HepG2 (cell line): ENCODE results near the gene CASKIN2. TPM values are rescaled to one million over a fixed set of nuclear protein-coding genes. Genes with fewer than 3 reads are reported as not detected.

ENCODE experiments used
- CREB1 ChIP-seq, 2 experiments: fragments of 450-650 bp in 1 of 2; IDR thresholded peaks; 2 replicates each; pipeline ENCODE4 v1.6.1; 2016 to 2017; ENCODE audit warnings: control low read depth in 1 of 2, mild to moderate bottlenecking in 1 of 2, missing compliant biosample characterization in 1 of 2, missing genetic modification characterization in 1 of 2
- ESRRA ChIP-seq: sonication (generic); formaldehyde crosslinking; IDR thresholded peaks from 2 replicates; pipeline ENCODE4 v1.5.1; 2020; ENCODE audit warnings: mild to moderate bottlenecking, low read depth, missing genetic modification reagents
- FOXA3 ChIP-seq: IDR thresholded peaks from 2 replicates; pipeline ENCODE4 v1.6.1; 2016; ENCODE audit warnings: missing genetic modification reagents, missing compliant biosample characterization
- HES4 ChIP-seq: sonication (generic); formaldehyde crosslinking; IDR thresholded peaks from 2 replicates; pipeline ENCODE4 v1.9.0; 2021; ENCODE audit warnings: mild to moderate bottlenecking, missing genetic modification reagents, borderline replicate concordance
- HIVEP1 ChIP-seq: sonication (generic); formaldehyde crosslinking; IDR thresholded peaks from 2 replicates; pipeline ENCODE4 v1.4.0; 2020; ENCODE audit warnings: mild to moderate bottlenecking, missing genetic modification reagents
- SOX6 ChIP-seq, 2 experiments: fragments of 450-650 bp in 1 of 2; sonication (generic) in 1 of 2; formaldehyde crosslinking in 1 of 2; IDR thresholded peaks; 2 replicates each; pipeline versions ENCODE4 v1.4.0 to v1.6.1; 2017 to 2020; ENCODE audit warnings: antibody characterized with exemption in 1 of 2, mild to moderate bottlenecking in 1 of 2, missing genetic modification reagents in 1 of 2
- SP5 ChIP-seq: IDR thresholded peaks from 2 replicates; pipeline ENCODE4 v1.6.1; 2016; ENCODE audit warnings: low read depth, borderline replicate concordance
- SSRP1 ChIP-seq: IDR thresholded peaks from 2 replicates; pipeline ENCODE4 v1.6.1; 2016; ENCODE audit warnings: control low read depth
- YEATS2 ChIP-seq: sonication (generic); formaldehyde crosslinking; IDR thresholded peaks from 2 replicates; pipeline ENCODE4 v1.4.0; 2020; ENCODE audit warnings: missing genetic modification reagents, borderline replicate concordance
- ZNF263 ChIP-seq: sonication (generic); formaldehyde crosslinking; IDR thresholded peaks from 2 replicates; pipeline ENCODE4 v1.4.0; 2020; ENCODE audit warnings: missing genetic modification reagents
- ZNF274 ChIP-seq: sonication (generic); formaldehyde crosslinking; IDR thresholded peaks from 2 replicates; pipeline ENCODE4 v1.5.1; 2020; ENCODE audit warnings: mild to moderate bottlenecking, missing genetic modification reagents
- ZNF275 ChIP-seq: sonication (generic); formaldehyde crosslinking; IDR thresholded peaks from 2 replicates; pipeline ENCODE4 v1.8.0; 2022; ENCODE audit warnings: missing genetic modification reagents, mild to moderate bottlenecking, inconsistent platforms, borderline replicate concordance
- ZNF333 ChIP-seq: sonication (generic); formaldehyde crosslinking; IDR thresholded peaks from 2 replicates; pipeline ENCODE4 v1.4.0; 2020; ENCODE audit warnings: mild to moderate bottlenecking, missing genetic modification reagents, borderline replicate concordance
- ZNF430 ChIP-seq: sonication (generic); formaldehyde crosslinking; IDR thresholded peaks from 2 replicates; pipeline ENCODE4 v1.9.0; 2021; ENCODE audit warnings: mild to moderate bottlenecking, missing genetic modification reagents
- ZNF605 ChIP-seq: sonication (generic); formaldehyde crosslinking; IDR thresholded peaks from 2 replicates; pipeline ENCODE4 v1.8.0; 2022; ENCODE audit warnings: mild to moderate bottlenecking, missing genetic modification reagents
- ZNF703 ChIP-seq: sonication (generic); formaldehyde crosslinking; IDR thresholded peaks from 2 replicates; pipeline ENCODE4 v1.5.1; 2020; ENCODE audit warnings: missing genetic modification reagents, mild to moderate bottlenecking, moderate library complexity, borderline replicate concordance
- polyA plus RNA-seq, 8 experiments: library from polyadenylated mRNA; depleted of rRNA in 3 of 8; stranded (reverse) in 7 of 8; unstranded in 1 of 8; fragments of >200 nt; fragmentation: Illumina TruSeq in 4 of 8; extraction: Trizol in 4 of 8; gene quantifications; 2 replicates each; pipeline versions ENCODE4 v1.2.1 to v1.2.3, GENCODE V29; 2011 to 2016; ENCODE audit warnings: low read depth in 4 of 8, missing spikeins in 1 of 8, mixed read lengths in 1 of 8; ENCODE audit not compliant: insufficient read depth in 1 of 8
- total RNA-seq, 5 experiments: library from RNA; depleted of rRNA; stranded (reverse); fragments of >200 nt; fragmentation: Illumina TruSeq; extraction: Trizol; gene quantifications; 2 replicates each; pipeline ENCODE4 v1.2.3, GENCODE V29; 2016; ENCODE audit warnings: low read depth in 1 of 5
- TF ChIP-seq, protein P1 (sequence below): sonication (generic); formaldehyde crosslinking; IDR thresholded peaks from 2 replicates; pipeline ENCODE4 v1.4.0; 2020; ENCODE audit warnings: missing genetic modification reagents, borderline replicate concordance
- TF ChIP-seq, protein P2 (sequence below): sonication (generic); formaldehyde crosslinking; IDR thresholded peaks from 2 replicates; pipeline ENCODE4 v1.4.0; 2020; ENCODE audit warnings: missing genetic modification reagents, borderline replicate concordance
- TF ChIP-seq, protein P3 (sequence below): sonication (generic); formaldehyde crosslinking; IDR thresholded peaks from 2 replicates; pipeline ENCODE4 v1.4.0; 2020; ENCODE audit warnings: missing genetic modification reagents
- TF ChIP-seq, protein P4 (sequence below): IDR thresholded peaks from 2 replicates; pipeline ENCODE4 v1.6.1; 2016; ENCODE audit warnings: missing biosample characterization, missing genetic modification reagents, low read depth

The CASKIN2 gene
- total and polyA plus RNA-seq, 2 of the 13 experiments (the other 11 are each of a cell fraction or from before 2014, with no cell fraction given): 5.2 to 7.8 TPM

DNA sequence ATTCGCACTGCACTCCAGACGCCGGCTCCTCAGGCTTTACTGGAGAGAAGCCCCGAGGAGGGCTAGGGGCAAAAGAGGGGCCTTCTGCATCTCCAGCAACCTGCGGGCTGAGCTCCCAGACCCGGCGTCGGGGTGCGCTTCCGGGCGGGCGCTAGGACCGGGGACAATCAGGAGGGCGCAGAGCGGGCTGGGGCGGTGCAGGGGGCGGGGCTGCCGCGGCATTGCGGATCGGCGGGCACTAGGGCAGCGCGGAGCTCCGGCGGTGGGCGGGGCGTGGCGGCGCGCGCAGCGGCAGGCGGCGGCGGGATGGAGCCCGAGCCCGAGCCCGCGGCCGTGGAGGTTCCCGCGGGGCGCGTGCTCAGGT lies 900 bp upstream of the CASKIN2 start, which contains the start of gene TSEN54 (continued):
- no peak for TF ChIP-seq ZNF263 (CRISPR knock-in tag)
- TF ChIP-seq ZNF274 (CRISPR knock-in tag): no peak
- peak; percentile 95 for TF ChIP-seq SP5
- TF ChIP-seq ZNF430: no peak
- TF ChIP-seq CREB1 (IDR thresholded peaks at IDR 0.05): peak; percentile 25; the same call in 1 of the 2 replicates
- TF ChIP-seq CREB1 (CRISPR knock-in tag; IDR thresholded peaks at IDR 0.05): no peak
- TF ChIP-seq, protein P1, sequence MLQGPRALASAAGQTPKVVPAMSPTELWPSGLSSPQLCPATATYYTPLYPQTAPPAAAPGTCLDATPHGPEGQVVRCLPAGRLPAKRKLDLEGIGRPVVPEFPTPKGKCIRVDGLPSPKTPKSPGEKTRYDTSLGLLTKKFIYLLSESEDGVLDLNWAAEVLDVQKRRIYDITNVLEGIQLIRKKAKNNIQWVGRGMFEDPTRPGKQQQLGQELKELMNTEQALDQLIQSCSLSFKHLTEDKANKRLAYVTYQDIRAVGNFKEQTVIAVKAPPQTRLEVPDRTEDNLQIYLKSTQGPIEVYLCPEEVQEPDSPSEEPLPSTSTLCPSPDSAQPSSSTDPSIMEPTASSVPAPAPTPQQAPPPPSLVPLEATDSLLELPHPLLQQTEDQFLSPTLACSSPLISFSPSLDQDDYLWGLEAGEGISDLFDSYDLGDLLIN (CRISPR knock-in tag): no peak
- TF ChIP-seq HES4: peak; percentile 95
- TF ChIP-seq, protein P2, sequence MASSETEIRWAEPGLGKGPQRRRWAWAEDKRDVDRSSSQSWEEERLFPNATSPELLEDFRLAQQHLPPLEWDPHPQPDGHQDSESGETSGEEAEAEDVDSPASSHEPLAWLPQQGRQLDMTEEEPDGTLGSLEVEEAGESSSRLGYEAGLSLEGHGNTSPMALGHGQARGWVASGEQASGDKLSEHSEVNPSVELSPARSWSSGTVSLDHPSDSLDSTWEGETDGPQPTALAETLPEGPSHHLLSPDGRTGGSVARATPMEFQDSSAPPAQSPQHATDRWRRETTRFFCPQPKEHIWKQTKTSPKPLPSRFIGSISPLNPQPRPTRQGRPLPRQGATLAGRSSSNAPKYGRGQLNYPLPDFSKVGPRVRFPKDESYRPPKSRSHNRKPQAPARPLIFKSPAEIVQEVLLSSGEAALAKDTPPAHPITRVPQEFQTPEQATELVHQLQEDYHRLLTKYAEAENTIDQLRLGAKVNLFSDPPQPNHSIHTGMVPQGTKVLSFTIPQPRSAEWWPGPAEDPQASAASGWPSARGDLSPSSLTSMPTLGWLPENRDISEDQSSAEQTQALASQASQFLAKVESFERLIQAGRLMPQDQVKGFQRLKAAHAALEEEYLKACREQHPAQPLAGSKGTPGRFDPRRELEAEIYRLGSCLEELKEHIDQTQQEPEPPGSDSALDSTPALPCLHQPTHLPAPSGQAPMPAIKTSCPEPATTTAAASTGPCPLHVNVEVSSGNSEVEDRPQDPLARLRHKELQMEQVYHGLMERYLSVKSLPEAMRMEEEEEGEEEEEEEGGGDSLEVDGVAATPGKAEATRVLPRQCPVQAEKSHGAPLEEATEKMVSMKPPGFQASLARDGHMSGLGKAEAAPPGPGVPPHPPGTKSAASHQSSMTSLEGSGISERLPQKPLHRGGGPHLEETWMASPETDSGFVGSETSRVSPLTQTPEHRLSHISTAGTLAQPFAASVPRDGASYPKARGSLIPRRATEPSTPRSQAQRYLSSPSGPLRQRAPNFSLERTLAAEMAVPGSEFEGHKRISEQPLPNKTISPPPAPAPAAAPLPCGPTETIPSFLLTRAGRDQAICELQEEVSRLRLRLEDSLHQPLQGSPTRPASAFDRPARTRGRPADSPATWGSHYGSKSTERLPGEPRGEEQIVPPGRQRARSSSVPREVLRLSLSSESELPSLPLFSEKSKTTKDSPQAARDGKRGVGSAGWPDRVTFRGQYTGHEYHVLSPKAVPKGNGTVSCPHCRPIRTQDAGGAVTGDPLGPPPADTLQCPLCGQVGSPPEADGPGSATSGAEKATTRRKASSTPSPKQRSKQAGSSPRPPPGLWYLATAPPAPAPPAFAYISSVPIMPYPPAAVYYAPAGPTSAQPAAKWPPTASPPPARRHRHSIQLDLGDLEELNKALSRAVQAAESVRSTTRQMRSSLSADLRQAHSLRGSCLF (CRISPR knock-in tag): no peak
- no peak for TF ChIP-seq ZNF333 (CRISPR knock-in tag)
- no peak for TF ChIP-seq SOX6 (IDR thresholded peaks at IDR 0.05)
- TF ChIP-seq SOX6 (CRISPR knock-in tag; IDR thresholded peaks at IDR 0.05): no peak
- peak; percentile 15 for TF ChIP-seq ZNF275 (CRISPR knock-in tag)
- no peak for TF ChIP-seq YEATS2 (CRISPR knock-in tag)
- TF ChIP-seq SSRP1 (CRISPR knock-in tag): no peak
- TF ChIP-seq, protein P3, sequence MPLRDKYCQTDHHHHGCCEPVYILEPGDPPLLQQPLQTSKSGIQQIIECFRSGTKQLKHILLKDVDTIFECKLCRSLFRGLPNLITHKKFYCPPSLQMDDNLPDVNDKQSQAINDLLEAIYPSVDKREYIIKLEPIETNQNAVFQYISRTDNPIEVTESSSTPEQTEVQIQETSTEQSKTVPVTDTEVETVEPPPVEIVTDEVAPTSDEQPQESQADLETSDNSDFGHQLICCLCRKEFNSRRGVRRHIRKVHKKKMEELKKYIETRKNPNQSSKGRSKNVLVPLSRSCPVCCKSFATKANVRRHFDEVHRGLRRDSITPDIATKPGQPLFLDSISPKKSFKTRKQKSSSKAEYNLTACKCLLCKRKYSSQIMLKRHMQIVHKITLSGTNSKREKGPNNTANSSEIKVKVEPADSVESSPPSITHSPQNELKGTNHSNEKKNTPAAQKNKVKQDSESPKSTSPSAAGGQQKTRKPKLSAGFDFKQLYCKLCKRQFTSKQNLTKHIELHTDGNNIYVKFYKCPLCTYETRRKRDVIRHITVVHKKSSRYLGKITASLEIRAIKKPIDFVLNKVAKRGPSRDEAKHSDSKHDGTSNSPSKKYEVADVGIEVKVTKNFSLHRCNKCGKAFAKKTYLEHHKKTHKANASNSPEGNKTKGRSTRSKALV (CRISPR knock-in tag): no peak
- no peak; the same call in 1 of the 2 replicates for TF ChIP-seq ZNF703
- TF ChIP-seq, protein P4, sequence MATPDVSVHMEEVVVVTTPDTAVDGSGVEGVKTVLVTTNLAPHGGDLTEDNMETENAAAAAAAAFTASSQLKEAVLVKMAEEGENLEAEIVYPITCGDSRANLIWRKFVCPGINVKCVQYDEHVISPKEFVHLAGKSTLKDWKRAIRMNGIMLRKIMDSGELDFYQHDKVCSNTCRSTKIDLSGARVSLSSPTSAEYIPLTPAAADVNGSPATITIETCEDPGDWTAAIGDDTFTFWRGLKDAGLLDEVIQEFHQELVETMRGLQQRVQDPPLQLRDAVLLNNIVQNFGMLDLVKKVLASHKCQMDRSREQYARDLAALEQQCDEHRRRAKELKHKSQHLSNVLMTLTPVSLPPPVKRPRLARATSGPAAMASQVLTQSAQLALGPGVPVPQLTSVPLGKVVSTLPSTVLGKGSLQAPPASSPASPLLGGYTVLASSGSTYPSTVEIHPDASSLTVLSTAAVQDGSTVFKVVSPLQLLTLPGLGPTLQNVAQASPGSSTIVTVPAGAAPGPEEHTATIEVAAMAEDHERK (CRISPR knock-in tag): no peak
- TF ChIP-seq HIVEP1 (CRISPR knock-in tag): no peak
- no peak; the same call in 1 of the 2 replicates for TF ChIP-seq FOXA3 (CRISPR knock-in tag)
- TF ChIP-seq ZNF605 (CRISPR knock-in tag): no peak
- TF ChIP-seq ESRRA: no peak; the same call in 1 of the 2 replicates
